NCI-H446 treated with DMSO at 0.1 percent for 48 hours (cell line): Measurements from ENCODE around the gene TRIM2.

Experiments used
- DNase-seq: peaks from one replicate; lab custom pipeline; 2025; lab: John Stamatoyannopoulos, UW

Gene TRIM2

DNA sequence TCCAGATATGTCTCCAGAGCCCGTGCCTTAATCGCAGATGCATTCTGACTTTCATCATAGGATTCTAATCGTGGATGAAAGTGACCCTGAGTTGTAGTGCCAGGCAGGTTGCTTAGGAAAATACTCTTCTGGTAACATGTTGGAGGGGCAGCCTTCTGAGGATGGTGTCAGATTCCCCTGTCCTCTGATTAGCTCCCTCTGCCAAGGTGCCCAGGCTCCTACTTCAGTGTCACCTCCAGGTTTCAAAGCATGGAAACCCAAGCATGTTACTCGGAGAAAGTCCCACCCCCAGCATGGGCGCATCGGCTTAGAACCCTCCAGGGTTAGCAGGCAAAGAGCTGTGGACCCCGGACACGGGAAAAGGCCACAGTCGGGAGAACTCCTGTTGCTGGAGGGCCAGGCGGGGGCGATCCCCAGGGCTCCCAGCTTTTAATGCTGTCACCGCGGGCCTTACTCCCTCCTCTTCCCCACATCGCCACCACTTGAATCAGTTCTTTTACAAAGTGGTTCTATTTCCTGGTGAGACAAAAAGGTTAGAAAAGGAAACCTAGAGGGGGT is 44.5 kb downstream of the TRIM2 start:
- no peak for DNase-seq

DNA sequence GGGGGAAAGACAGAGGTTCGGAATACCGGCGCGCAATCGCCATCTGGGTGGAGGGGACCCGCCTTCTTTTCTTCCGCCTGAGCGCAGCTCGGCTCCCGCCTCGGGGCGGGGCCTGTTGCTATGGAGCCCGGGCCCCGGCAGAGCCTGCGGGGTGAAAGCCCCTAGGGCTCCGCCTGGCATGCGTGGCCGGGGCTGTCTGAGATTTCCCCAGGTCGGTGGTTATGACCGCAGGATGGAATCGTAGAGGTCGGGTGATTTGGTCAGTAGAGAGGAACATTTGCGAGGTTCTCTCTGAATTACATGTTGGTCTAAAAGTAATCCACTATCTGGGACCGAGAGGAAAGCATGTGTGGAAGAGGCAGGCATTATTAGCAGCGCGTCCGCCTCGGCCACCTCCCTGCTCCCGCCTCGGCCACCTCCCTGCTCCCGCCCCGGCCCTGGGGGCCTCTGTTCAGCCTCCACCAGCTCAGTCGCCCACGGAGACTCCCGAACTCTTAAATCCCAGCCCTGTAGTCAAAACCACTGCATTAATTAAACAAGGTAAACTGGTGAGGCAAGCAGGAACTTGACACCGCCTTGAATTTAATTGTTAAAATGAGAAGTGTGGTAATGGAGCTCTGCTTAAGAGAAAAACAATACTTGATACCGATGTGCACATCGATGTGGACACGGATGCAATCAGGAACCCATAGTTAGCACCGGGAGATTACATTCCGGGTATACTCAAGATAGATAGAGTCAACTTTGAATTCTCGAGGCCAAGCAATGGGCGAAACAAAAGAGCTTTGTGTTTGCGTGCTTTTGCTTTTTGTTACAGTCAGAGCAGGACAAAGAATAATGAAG is 45.2 kb downstream of the TRIM2 start:
- DNase-seq, result peak; percentile 46

DNA sequence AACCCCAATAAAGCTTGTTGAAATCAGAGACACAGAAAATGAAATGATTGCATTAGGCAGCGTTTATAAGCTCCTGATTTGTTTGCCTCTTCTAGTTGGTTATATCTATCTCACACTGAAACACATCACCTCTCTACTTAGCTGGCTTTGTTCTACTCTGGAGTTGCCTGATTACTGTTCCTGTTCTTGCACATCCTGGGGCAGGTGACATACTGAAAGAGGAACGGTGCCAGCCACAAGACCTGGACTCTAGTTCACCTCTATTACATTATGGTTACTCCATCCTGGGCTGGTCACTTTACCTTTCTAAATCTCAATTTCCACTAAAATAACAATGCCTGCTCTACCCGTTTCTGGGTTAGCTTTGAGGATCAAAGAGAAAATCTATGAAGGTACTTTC is 47.9 kb downstream of the TRIM2 start:
- no peak for DNase-seq

GRCh38 chr4:153255233-153255632 is 51.0 kb downstream of the TRIM2 start:
- DNase-seq, result no peak

GRCh38 chr4:153257151-153257620 is 52.9 kb downstream of the TRIM2 start:
- peak; percentile 34 for DNase-seq

GRCh38 chr4:153257991-153258390 is 53.7 kb downstream of the TRIM2 start:
- no peak for DNase-seq

GRCh38 chr4:153258750-153259149 is 54.5 kb downstream of the TRIM2 start:
- no peak for DNase-seq

- no peak for DNase-seq
Measured at GRCh38 chr4:153259661-153260060, 55.4 kb downstream of the TRIM2 start.

- no peak for DNase-seq
Measured at GRCh38 chr4:153260132-153260531, 55.9 kb downstream of the TRIM2 start.

- DNase-seq, result no peak
Measured at GRCh38 chr4:153260553-153261300, 56.5 kb downstream of the TRIM2 start.

DNA sequence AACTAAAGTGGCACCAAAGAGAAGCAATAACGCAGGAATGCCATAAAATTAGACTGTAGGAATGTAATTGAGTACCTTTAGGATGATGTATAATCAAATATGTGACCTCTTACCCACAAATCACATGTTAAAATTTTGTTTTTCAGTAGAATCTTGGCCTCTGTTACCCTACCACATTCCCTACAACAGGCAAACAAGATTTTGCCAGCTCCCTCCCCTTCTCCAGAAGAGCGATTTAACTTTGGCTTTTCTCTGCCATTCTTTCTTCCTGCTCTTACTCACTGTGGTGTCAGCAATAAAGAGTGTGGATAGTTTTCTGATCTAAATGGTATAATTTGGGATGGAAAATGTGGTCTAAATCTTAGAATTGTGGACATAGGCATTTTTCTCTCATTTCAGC is 57.2 kb downstream of the TRIM2 start:
- no peak for DNase-seq

GRCh38 chr4:153261914-153262313 is 57.7 kb downstream of the TRIM2 start:
- peak; percentile 24 for DNase-seq

DNA sequence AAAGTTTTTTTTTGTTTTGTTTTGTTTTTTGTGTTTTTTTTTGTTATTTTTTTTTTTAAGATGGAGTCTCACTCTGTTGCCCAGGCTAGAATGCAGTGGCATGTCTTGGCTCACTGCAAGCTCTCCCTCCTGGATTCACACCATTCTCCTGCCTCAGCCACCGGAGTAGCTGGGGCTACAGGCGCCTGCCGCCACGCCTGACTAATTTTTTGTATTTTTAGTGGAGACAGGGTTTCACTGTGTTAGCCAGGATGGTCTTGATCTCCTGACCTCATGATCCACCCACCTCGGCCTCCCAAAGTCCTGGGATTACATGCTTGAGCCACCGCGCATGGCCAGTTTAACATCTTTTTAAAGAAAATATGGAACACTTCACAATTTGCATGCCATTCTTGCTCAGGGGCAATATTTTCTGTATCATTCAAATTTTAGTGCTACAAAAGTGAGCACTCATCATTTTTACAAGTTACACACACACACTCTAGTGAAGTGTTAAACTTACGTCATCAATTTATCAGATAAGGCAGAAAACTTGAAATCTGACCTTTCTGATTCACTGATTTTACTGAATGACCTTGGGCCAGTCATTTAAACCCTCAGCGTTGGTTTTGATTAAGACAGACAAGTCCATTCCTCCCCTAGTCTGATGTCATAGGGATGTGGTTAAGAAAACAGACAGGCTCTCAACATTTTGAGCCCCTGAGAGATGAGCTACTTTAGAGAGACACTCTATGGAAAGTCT is 61.2 kb downstream of the TRIM2 start:
- DNase-seq, result no peak

GRCh38 chr4:153266988-153267387 is 62.7 kb downstream of the TRIM2 start:
- DNase-seq, result no peak

DNA sequence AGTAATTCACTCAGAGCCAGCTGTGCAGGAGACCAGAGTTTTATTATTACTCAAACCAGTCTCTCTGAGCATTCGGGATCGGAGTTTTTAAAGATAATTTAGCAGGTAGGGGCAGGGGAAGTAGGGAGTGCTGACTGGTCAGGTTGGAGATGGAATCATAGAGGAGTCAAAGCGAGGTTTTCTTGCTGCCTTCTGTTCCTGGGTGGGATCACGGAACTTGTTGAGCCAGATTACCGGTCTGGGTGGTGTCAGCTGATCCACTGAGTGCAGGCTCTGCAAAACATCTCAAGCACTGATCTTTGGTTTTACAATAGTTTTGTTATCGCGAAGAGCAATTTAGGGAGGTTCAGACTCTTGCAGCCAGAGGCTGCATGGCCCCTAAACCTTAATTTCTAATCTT is 63.6 kb downstream of the TRIM2 start:
- no peak for DNase-seq

GRCh38 chr4:153268295-153268694 is 64.1 kb downstream of the TRIM2 start:
- no peak for DNase-seq

- no peak for DNase-seq
Measured at GRCh38 chr4:153269218-153269990, 65.2 kb downstream of the TRIM2 start.

DNA sequence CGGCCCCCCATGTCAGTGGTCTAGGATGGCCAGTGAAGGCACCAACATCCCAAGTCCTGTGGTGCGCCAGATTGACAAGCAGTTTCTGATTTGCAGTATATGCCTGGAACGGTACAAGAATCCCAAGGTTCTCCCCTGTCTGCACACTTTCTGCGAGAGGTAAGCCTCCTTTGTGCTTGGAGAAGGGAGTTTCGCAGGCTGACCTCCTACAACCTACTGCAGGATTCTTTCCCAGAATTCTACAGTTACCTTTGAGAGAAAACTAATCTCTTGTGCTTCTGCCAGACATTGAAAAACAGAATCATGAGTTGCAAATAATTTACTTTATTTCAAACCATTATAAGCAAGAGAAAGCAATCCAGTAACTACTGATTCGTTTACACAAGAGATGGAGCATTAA is 66.1 kb downstream of the TRIM2 start:
- DNase-seq, result no peak

GRCh38 chr4:153271820-153272219 is 67.6 kb downstream of the TRIM2 start:
- no peak for DNase-seq

- no peak for DNase-seq
Measured at GRCh38 chr4:153273751-153274150, 69.5 kb downstream of the TRIM2 start.

DNA sequence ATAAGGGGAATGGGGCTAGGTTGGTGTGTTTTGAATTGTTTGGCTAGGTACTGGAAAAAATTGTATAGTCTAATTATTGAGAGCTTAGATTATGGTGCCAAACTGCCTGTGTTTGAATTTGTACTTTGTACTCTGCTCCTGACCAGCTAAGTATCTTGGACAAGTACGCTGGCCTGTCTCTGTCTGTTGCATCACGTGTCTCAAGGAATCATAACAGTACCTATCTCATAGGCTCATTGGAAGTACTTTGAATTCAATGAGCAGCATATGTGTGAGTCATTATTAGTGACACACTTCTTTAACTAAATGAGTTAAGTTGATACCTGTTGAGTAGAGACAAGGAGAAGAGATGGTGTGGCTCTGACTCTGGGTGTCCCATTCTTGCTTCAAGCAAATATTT is 70.7 kb downstream of the TRIM2 start:
- no peak for DNase-seq
